ENCODE data around the gene SCYGR7. TPM values are rescaled to one million over a fixed set of nuclear protein-coding genes. Genes with fewer than 3 reads are reported as not detected.

The SCYGR7 gene, protein sequence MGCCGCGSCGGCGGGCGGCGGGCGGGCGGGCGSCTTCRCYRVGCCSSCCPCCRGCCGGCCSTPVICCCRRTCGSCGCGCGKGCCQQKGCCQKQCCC
- polyA plus RNA-seq (2013, experiment 1 of 2): not detected
- polyA plus RNA-seq (2013, experiment 2 of 2): not detected

DNA sequence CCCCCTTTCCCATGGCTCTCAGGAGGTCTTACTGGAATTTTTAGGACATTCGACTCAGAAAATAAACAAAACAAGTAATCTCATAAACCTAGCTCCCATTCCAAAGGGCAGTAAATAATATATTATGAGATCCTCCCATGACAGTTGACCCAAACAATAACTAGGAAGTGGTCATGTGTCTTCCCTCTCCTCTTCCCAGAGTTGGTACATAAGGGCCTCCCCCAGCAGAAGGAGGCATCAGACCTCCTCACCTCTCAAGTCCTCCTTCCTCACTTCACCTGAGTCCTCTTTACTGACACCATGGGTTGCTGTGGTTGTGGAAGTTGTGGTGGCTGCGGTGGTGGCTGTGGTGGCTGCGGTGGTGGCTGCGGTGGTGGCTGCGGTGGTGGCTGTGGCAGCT lies at the start of gene SCYGR7:
SCYGR7 (plus strand) TSS at position 301 of the 400 bp plus-strand sequence; CDS start at position 301, 0 bp downstream.
- Histone ChIP-seq H3K4me3 (ENCODE audit: low read length) (no peak within 1 kb of the TSS), H3K27me3 (ENCODE audit: insufficient read depth, low read length) (no peaks in the 10 kb centered on the region), H3K9ac (ENCODE audit: low read depth, low read length) (no peak within 1 kb of the TSS), H3K27ac (ENCODE audit: low read depth, low read length) (no peak within 1 kb of the TSS), H3K36me3 (ENCODE audit: insufficient read depth, low read length) (no peaks in the 10 kb centered on the region), H3K9me3 (ENCODE audit: insufficient read depth, low read depth, low read length) (no peaks in the 10 kb centered on the region), H3K4me1 (ENCODE audit: insufficient read depth, low read length) (no peaks in the 10 kb centered on the region)
- WGBS: 90% methylated on average over 2 of the region's 5 CpGs

DNA sequence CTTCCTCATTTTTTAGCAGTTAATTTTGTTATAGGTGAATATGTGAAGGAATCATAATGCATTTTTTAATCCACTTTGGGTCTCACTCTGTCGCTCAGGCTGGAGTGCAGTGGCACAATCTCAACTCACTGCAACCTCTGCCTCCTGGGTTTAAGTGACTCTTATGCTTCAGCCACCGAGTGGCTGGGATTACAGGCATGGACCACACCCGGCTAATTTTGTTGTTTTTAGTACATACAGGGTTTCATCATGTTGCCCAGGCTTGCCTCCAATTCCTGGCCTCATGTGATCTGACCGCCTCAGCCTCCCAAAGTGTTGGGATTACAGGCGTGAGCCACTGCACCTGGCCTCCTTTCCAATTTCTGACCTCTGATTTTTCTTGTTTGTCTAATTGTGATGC lies 43.9 kb upstream of the SCYGR7 start:
- H3K36me3 ChIP-seq (ENCODE audit: insufficient read depth, low read length): no peaks in the 10 kb centered on the region
- H3K4me1 ChIP-seq (ENCODE audit: insufficient read depth, low read length): no peaks in the 10 kb centered on the region
- no peaks in the 10 kb centered on the region for H3K9me3 ChIP-seq (ENCODE audit: insufficient read depth, low read depth, low read length)
- 95% methylated on average over 5 of the region's 5 CpGs for WGBS
- no peaks in the 10 kb centered on the region for H3K27me3 ChIP-seq (ENCODE audit: insufficient read depth, low read length)
- H3K27ac ChIP-seq (ENCODE audit: low read depth, low read length): no peak overlapping the region
- no peak overlapping the region for H3K9ac ChIP-seq (ENCODE audit: low read depth, low read length)
- H3K4me3 ChIP-seq (ENCODE audit: low read length): no peak overlapping the region

DNA sequence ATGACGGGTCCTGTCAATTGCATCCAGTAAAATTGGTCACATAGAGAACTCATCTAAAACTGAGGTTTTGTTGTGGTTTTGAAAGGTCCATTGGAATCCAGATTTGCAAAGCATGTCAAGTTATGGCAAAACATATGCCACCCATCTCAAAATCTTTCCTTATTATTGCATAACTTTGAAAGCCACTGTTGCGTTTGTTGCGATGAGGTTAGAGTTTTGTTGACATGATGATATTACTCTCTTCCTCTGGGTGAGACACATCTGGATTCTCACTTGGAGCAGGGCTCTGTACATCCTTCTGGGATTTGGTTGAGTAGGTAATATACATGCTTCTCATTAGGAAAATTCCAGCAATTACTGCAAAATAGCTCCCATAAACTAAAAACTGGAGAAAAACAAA lies 40.9 kb upstream of the SCYGR7 start:
- Histone ChIP-seq H3K9me3 (ENCODE audit: insufficient read depth, low read depth, low read length) (no peaks in the 10 kb centered on the region), H3K36me3 (ENCODE audit: insufficient read depth, low read length) (no peaks in the 10 kb centered on the region), H3K27me3 (ENCODE audit: insufficient read depth, low read length) (no peaks in the 10 kb centered on the region), H3K27ac (ENCODE audit: low read depth, low read length) (no peak overlapping the region), H3K9ac (ENCODE audit: low read depth, low read length) (no peak overlapping the region), H3K4me3 (ENCODE audit: low read length) (no peak overlapping the region), H3K4me1 (ENCODE audit: insufficient read depth, low read length) (no peaks in the 10 kb centered on the region)
- 94% methylated on average over 3 of the region's 3 CpGs for WGBS

DNA sequence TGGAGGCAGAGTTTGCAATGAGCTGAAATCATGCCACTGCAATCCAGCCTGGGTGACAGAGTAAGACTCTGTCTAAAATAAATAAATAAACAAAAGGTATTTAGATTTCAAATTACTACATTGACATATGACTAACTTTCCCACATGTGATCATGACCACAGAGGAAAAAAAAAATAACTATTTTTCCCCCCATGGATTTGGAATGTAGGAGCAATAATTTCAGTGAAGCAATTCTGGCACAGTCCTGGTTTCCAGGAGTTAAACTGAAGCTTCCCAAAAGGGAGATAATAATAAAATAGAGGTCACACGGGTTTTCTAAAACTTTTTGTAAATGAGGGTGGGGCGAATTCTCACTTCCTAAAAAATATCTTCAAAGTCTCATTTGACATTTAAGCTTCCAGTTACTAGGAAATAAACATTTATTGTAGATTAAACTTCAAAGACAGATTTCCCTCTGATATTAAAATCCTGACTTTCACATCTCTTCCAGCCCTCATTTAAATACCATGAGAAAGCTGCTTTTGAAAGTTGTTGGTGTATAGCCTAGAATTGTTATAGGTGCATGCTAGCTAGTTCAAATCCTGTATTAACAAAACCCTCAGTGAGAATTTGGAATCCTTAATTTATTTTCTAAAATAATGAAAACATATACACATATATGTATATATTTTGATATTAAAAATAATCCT lies 31.0 kb upstream of the SCYGR7 start:
- Histone ChIP-seq H3K27ac (ENCODE audit: low read depth, low read length) (no peak overlapping the region), H3K4me1 (ENCODE audit: insufficient read depth, low read length) (no peaks in the 10 kb centered on the region), H3K36me3 (ENCODE audit: insufficient read depth, low read length) (no peaks in the 10 kb centered on the region), H3K27me3 (ENCODE audit: insufficient read depth, low read length) (no peaks in the 10 kb centered on the region), H3K9me3 (ENCODE audit: insufficient read depth, low read depth, low read length) (no peaks in the 10 kb centered on the region), H3K9ac (ENCODE audit: low read depth, low read length) (no peak overlapping the region), H3K4me3 (ENCODE audit: low read length) (no peak overlapping the region)
- no CpG with 5 or more reads among the region's 2 CpGs for WGBS

DNA sequence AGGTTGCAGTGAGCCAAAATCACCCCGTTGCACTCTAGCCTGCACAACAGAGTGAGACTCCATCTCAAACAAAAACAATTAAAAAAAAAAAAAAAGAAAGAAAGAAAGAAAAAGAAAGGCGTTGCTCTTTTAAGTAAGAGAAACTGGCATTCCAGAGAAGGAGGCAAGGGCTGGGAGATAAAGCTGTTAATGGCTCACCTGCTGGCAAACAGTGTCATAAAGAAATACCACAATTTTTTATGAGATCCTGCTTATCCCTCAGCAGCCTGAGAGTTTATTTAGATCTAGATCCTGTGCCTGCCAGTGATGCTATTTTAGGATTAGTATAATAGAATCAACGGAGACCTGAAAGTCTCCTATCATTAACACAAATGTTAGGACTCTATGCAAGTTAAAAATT lies 26.6 kb upstream of the SCYGR7 start:
- H3K4me1 ChIP-seq (ENCODE audit: insufficient read depth, low read length): no peaks in the 10 kb centered on the region
- H3K9me3 ChIP-seq (ENCODE audit: insufficient read depth, low read depth, low read length): no peaks in the 10 kb centered on the region
- H3K27ac ChIP-seq (ENCODE audit: low read depth, low read length): no peak overlapping the region
- H3K9ac ChIP-seq (ENCODE audit: low read depth, low read length): no peak overlapping the region
- no peaks in the 10 kb centered on the region for H3K36me3 ChIP-seq (ENCODE audit: insufficient read depth, low read length)
- H3K27me3 ChIP-seq (ENCODE audit: insufficient read depth, low read length): no peaks in the 10 kb centered on the region
- WGBS: 79% methylated on average over 2 of the region's 3 CpGs
- H3K4me3 ChIP-seq (ENCODE audit: low read length): no peak overlapping the region

DNA sequence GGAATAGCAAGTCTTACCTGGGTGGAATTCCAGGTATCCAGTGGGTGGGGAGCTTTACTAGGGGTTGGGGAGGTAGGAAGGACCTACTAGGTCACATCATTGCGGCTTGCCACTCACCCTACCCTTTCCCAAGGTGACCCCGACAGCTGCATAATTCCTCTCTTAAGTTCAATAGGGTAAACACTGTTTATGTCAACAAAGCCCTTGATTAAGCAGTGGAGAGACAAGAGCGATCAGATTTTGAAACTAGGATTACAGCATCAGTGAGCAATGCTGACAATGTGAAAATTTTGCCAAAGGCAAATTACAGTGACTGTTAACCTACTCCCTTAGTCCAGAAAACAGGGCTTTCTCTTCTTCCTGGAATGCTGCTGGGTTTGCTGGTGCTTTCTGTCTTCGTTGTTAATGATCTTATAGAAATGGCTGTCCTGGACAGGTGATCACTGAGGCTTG lies 24.8 kb upstream of the SCYGR7 start:
- 80% methylated on average over 4 of the region's 4 CpGs for WGBS
- Histone ChIP-seq H3K36me3 (ENCODE audit: insufficient read depth, low read length) (no peaks in the 10 kb centered on the region), H3K4me1 (ENCODE audit: insufficient read depth, low read length) (no peaks in the 10 kb centered on the region), H3K9ac (ENCODE audit: low read depth, low read length) (no peak overlapping the region), H3K27ac (ENCODE audit: low read depth, low read length) (no peak overlapping the region), H3K9me3 (ENCODE audit: insufficient read depth, low read depth, low read length) (no peaks in the 10 kb centered on the region), H3K27me3 (ENCODE audit: insufficient read depth, low read length) (no peaks in the 10 kb centered on the region), H3K4me3 (ENCODE audit: low read length) (no peak overlapping the region)

DNA sequence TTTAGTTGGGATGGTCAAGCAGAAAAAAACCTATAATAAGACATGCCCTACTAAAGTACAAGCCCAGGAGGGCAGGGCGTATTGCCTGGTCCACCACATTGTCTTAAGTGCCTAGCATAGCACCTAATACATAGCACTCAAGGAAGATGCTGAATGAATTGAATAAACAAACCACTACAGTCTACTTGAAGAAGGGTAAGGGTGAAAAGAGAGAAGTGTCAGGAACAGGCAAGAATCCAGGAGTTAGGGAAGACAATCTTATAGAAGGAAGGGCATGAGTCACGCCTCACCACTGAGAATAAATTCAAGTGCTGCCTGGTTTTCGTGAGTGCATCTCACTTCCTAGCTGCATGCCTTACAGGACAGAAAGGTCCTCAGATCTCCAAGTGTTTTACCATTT lies 24.2 kb upstream of the SCYGR7 start:
- no peak overlapping the region for H3K27ac ChIP-seq (ENCODE audit: low read depth, low read length)
- H3K9me3 ChIP-seq (ENCODE audit: insufficient read depth, low read depth, low read length): no peaks in the 10 kb centered on the region
- no peak overlapping the region for H3K9ac ChIP-seq (ENCODE audit: low read depth, low read length)
- H3K27me3 ChIP-seq (ENCODE audit: insufficient read depth, low read length): no peaks in the 10 kb centered on the region
- no peaks in the 10 kb centered on the region for H3K4me1 ChIP-seq (ENCODE audit: insufficient read depth, low read length)
- WGBS: 89% methylated on average over 3 of the region's 3 CpGs
- no peak overlapping the region for H3K4me3 ChIP-seq (ENCODE audit: low read length)
- no peaks in the 10 kb centered on the region for H3K36me3 ChIP-seq (ENCODE audit: insufficient read depth, low read length)

DNA sequence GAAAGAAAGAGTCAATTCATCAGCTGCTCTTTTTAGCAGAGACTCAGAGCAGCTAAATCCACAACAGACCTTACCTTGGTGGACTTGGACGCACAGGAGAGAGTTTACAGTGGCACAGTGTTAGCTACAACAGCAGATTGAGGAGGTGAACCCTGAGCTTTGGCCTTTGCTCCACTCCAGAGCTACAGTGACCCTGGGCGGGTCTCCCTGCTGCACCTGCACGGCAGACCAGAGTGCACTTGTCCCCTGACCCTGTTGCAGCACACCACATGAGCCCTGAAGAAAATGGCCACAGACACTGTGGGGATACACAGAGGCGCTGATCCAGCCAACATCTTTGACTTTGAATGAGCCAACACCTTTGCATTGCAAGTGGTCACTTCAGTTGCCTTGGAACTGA lies 21.3 kb upstream of the SCYGR7 start:
- 92% methylated on average over 4 of the region's 4 CpGs for WGBS
- Histone ChIP-seq H3K9ac (ENCODE audit: low read depth, low read length) (no peak overlapping the region), H3K4me3 (ENCODE audit: low read length) (no peak overlapping the region), H3K27ac (ENCODE audit: low read depth, low read length) (no peak overlapping the region), H3K9me3 (ENCODE audit: insufficient read depth, low read depth, low read length) (no peaks in the 10 kb centered on the region), H3K4me1 (ENCODE audit: insufficient read depth, low read length) (no peaks in the 10 kb centered on the region), H3K27me3 (ENCODE audit: insufficient read depth, low read length) (no peaks in the 10 kb centered on the region), H3K36me3 (ENCODE audit: insufficient read depth, low read length) (no peaks in the 10 kb centered on the region)

DNA sequence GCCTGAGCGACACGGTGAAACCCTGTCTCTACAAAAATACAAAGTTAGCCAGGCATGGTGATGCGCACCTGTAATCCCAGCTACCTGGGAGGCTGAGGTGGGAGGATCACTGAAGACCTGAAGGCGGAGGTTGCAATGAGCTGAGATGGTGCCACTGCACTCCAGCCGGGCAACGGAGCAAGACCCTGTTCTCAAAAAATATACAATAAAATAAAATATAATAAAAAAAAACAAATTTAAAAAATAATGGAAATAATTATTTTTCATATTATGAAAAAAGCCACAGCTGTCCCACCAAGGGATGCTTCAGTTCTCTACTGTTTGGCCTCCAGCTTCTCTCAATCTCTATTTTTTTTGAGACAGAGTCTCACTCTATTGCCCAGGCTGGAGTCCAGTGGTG lies 20.7 kb upstream of the SCYGR7 start:
- Histone ChIP-seq H3K27ac (ENCODE audit: low read depth, low read length) (no peak overlapping the region), H3K9me3 (ENCODE audit: insufficient read depth, low read depth, low read length) (no peaks in the 10 kb centered on the region), H3K4me1 (ENCODE audit: insufficient read depth, low read length) (no peaks in the 10 kb centered on the region), H3K27me3 (ENCODE audit: insufficient read depth, low read length) (no peaks in the 10 kb centered on the region), H3K4me3 (ENCODE audit: low read length) (no peak overlapping the region), H3K36me3 (ENCODE audit: insufficient read depth, low read length) (no peaks in the 10 kb centered on the region), H3K9ac (ENCODE audit: low read depth, low read length) (no peak overlapping the region)
- 72% methylated on average over 4 of the region's 6 CpGs for WGBS

DNA sequence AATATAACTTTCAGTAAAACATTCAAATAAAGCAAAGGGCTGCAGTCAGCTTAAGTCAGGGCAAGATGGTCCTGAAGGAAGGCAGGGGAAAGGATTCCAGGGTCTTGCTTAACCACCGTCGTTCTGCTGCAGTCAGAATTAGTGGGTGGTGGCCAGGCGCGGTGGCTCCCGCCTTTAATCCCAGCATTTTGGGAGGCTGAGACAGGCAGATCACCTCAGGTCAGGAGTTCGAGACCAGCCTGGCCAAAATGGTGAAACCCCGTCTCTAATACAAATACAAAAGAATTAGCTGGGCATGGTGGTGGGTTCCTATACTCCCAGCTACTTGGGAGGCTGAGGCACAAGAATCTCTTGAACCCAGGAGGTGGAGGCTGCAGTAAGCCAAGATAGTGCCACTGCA lies 17.1 kb upstream of the SCYGR7 start:
- no peaks in the 10 kb centered on the region for H3K36me3 ChIP-seq (ENCODE audit: insufficient read depth, low read length)
- H3K4me1 ChIP-seq (ENCODE audit: insufficient read depth, low read length): peaks cover 2% of the 10 kb centered on the region; the same call in 1 of the 2 replicates
- H3K9ac ChIP-seq (ENCODE audit: low read depth, low read length): no peak overlapping the region
- 95% methylated on average over 7 of the region's 7 CpGs for WGBS
- H3K27me3 ChIP-seq (ENCODE audit: insufficient read depth, low read length): no peaks in the 10 kb centered on the region
- no peaks in the 10 kb centered on the region for H3K9me3 ChIP-seq (ENCODE audit: insufficient read depth, low read depth, low read length)
- no peak overlapping the region for H3K27ac ChIP-seq (ENCODE audit: low read depth, low read length)
- no peak overlapping the region for H3K4me3 ChIP-seq (ENCODE audit: low read length)

DNA sequence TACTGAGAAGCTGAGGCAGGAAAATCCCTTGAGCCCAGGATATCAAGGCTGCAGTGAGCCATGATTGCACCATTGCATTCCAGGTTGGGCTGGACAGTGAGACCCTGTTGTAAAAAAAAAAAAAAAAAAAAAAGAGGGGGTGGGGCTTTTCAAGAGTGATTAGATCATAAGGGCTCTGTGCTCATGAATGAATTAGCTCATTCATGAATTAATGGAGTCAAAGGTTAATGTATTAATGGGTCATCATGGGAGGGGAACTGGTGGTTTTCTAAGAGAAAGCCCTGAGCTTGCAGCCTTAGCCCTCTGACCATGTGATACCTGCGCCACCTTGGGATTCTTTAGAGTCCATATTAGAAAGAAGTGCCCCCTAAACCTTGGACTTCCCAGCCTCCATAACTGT lies 14.8 kb upstream of the SCYGR7 start:
- Histone ChIP-seq H3K4me3 (ENCODE audit: low read length) (no peak overlapping the region), H3K9me3 (ENCODE audit: insufficient read depth, low read depth, low read length) (no peaks in the 10 kb centered on the region), H3K27ac (ENCODE audit: low read depth, low read length) (no peak overlapping the region), H3K9ac (ENCODE audit: low read depth, low read length) (no peak overlapping the region), H3K36me3 (ENCODE audit: insufficient read depth, low read length) (no peaks in the 10 kb centered on the region), H3K27me3 (ENCODE audit: insufficient read depth, low read length) (peaks cover 10% of the 10 kb centered on the region; the same call in 1 of the 2 replicates), H3K4me1 (ENCODE audit: insufficient read depth, low read length) (peaks cover 12% of the 10 kb centered on the region)
- WGBS: 100% methylated on average over 1 of the region's 1 CpG

Measured in HUES64 (cell line).